SIG-M5 (cell line): ENCODE results near the gene HSF4.

Experiments used
- DNase-seq: peaks from one replicate; lab custom pipeline; 2025; lab: John Stamatoyannopoulos, UW

HSF4 gene

DNA sequence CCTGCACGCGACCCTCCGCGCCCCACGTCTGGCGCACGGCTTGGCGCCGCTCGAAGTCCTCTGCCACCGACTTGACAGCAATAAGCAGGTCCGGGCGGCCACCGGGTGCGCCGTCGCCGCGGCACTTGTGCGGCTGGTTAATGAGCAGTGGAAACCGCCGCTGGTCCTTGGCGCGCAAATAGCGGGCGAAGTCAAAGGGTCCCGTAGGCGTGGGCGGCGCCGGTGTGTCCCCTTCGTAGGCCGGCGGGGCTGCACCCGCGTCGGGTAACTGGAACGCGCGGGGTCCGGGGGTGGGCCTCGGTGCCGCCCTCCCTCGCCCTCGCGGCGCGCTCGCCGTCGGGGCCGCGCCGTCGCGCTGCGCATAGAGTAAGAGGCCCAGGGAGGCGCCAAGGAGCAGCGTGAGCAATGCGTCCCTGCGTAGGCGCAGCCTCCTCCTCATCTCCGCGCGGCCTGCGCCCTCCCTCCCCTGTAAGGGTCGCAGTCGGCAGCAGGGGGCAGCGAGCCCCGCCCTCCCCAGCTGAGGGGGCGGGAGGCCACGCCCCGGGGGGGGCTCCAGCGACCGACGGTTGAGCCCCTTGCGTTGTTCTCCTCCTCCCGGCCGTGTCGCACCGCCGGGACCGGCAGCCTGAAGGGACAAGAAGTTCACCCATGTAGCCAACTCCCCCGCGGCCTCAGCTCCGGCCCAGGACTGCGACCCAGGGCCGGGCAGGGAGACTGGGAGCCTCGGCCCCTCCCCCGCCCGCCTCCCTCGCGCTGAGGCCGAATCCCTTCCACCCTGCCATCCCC, 14.3 kb upstream of the HSF4 start:
- DNase-seq: no peak

- no peak for DNase-seq
These were observed 13.6 kb upstream of the HSF4 start, which contains the start of gene B3GNT9 for GRCh38 chr16:67150833-67151396. Gene B3GNT9, minus strand, starts transcription at chr16:67150998. Its CDS starts 513 bp downstream, at chr16:67150485.

GRCh38 chr16:67151431-67152097, 13.0 kb upstream of the HSF4 start:
- DNase-seq: no peak

DNA sequence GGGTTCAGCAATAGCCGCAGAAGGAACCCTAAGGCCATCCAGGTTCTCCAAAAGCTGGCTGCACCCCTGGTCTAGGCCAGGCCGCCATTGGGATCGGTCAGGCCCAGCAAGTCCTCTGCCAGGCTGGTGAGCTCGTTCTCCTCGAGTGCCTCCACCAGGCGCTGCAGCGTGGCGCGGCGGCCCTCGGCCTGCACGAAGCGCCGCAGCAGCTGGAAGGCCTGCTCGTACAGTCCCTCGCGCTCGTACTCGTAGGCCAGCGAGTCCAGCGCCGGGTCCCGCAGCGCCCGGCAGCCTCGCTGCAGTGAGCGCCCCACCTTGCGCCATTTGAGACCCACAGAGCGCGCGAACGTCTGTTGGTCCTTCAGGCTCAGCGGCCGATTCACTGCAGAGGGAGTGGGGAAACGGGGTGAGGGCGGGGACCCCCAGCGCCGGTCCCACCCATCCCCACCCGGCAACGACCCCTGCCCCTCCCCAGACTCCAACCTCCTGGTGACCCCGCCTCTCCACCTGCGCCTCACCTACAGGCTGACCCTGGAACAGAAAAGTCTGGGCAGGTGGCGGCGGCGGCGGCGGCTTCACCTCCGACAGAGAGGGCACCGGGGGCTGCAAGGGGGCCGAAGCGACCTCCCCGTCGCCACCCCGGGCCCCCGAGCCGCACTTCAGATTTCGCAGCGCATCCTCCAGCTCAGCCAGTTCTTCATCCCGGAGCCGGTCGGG, 9.8 kb upstream of the HSF4 start:
- DNase-seq: no peak

DNA sequence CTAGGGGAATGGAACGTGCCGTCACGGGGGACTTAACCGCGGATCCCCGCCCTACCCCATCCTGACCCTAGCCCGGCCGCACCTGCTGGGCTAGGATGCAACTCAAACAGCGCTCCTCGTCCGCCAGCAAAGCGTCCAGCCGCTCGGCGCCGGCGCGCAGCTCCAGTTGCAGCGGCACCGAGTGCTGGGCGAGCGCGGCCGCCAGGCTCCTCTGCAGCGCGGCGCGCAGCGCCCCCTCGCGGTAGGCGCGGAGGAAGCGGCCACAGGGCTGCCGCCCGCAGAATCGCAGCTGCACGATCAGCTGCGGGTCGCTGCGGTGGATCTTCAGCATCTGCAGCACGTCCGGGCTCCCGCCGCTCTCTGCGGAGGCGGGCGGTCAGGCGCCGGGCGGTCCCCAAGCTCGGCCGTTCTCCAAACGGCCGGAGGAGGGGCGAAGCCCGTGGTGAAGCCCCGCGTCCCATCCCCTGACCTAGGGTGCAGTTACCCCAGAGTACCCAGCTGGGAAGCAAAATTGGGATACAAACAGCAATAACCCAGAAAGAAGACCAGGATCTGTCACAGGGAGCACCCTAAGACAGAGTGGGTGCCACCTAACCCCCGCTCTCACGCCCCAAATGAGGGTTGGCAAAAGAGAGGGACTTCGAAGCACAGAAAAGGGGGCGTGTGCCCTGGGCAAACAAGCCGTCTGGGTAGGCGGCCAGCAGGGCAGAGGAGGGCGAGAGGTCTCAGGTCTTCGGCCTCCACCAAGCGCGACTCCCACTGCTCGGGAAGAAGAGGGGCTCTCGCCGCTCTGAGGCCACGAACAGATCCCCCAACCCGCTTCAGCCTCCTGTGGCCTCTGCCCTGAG, 9.0 kb upstream of the HSF4 start:
- no peak for DNase-seq

GRCh38 chr16:67156143-67156844, 8.3 kb upstream of the HSF4 start:
- DNase-seq: no peak

DNA sequence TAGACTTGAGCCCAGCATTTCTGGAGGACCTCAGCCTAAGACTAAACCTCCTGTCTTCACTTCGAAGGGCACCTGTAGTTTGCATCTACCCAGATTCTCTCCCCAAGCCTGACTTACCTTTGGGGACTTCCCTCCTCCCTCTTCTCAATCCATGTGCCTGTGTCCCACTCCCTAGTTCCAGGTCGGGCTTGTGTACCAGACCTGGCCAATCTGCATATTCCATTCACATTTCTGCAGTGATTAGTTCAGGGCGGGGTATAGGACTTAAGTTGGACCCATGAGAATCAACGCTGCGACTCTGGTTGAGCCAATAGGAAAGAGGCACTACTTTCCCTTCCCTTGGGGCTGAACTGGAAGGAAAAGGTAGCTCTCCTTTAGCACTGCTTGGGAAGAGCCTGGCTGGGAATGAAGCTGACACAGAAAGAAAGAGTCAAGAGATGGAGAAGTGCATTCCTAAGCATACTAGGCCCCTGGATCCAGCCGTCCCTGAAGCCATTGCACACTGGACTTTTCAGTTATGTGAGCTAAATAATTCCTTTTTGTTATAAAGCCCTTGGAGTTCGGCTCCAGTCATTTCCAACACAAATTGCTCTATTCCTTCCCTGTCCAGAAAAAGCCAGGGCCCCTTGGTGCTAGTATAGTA, 7.3 kb upstream of the HSF4 start:
- no peak for DNase-seq

DNA sequence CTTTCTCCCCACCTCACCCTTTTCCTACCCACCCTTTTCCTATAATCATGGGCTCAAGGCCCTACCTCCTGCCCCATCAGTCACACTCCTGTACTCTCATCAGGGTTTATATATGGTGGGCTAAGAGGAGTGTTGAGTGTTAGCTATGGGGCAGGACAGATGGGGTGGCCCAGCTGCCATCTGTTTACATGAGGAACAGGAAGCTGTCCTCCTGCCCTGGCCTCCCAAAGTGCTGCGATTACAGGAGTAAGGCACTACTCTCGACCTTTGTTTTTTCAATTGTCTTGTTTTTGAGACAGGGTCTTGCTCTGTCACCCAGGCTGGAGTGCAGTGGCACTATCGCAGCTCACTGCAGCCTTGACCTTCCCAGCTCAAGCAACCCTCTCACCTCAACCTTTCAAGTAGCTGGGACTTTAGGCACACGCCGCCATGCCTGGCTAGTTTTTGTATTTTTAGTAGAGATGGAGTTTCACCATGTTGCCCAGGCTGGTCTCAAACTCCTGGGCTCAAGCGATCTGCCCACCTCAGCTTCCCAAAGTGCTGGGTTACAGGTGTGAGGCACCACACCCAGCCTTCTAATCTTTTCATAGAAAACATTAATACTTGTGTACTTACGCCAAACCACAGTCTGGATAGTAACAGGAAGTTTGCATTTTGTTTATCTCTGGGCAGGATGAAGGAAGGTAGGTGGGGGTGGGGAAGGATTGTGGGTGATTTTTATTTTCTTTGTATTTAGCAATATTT, 6.5 kb upstream of the HSF4 start:
- DNase-seq: no peak

DNA sequence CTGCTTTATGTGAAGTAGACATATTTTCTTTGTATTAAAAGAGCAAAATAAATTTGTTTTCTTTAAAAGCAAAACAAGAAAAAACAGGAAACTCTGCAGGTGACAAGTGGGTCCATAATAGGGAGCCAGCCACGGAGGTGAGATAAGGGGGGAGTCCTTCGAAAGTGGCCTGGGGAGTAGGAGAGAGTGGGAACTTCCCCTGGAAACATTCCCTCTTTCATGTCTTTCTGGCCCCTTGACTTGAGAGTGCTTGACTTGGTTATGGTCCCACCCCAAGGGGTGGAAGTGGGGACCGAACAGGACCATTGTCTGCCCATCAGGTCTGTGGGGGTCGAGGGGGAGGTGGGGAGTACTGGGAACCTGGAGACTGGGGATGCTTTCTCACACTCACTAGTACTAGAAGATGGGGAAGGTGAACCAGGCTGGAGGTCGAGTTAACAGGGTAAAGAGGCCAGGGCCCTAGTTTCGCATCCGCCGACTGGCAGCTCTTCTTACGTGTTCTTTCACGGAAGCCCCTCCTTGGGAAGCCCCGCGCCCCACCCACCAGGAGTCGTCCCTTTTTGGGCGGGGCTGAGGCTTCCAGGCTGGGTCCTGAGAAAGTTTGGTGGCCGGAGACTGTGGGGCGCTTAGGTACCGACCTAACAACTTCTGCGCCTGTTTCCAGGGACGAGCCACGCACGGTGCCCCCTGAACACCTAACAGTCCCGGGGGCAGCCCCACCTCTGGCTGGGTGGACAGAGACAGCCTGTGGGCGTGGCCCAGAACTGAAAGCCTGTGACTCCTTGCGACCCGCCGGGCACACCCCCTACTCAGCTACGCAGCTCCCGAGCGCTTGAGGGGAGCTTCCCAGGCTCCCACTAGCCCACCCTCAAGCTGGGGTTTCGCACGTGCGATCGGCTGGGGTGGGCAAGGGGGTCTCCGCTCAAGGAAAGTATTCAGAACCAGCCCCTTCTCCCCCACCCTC, 5.6 kb upstream of the HSF4 start:
- no peak for DNase-seq

- no peak for DNase-seq
These were observed 2.9 kb upstream of the HSF4 start for GRCh38 chr16:67161595-67162058.

GRCh38 chr16:67162506-67163163, 1.9 kb upstream of the HSF4 start:
- DNase-seq: no peak

GRCh38 chr16:67163164-67163998, 1.2 kb upstream of the HSF4 start:
- no peak for DNase-seq

GRCh38 chr16:67163999-67164558, 466 bp upstream of the HSF4 start:
- no peak for DNase-seq

DNA sequence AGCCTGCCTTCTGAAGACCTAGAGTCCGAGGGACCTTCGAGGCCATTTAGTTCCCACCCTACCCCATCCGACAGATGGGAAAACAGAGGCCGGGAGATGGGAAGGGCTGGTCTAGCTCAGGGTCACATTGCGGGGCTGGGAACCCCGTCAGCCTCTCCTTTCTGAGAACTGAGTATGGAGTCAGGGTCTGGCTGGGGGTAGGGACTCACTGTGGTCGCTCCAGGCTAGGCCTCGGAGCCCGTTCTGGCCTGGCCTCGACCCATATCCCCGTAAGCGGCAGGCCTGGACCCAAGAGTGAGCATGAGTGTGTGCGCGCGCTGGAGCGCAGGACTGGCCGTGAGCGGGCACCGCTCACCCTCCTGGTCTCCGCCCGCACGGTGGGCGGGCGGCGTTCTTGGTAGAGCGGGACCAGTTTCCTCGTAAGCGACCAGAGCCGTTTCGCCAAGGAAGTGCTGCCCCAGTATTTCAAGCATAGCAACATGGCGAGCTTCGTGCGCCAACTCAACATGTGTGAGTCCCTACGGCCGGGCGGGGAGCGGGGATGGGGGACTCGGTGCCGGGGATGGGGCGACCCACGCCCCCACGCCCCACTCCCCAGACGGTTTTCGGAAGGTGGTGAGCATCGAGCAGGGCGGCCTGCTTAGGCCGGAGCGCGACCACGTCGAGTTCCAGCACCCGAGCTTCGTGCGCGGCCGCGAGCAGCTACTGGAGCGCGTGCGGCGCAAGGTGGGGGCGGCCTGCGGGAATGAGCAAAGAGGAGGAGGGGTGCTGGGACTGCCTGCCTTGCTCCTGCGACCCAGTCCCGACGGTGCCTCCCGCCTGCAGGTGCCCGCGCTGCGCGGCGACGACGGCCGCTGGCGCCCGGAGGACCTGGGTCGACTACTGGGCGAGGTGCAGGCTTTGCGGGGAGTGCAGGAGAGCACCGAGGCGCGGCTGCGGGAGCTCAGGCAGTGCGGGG, 855 bp downstream of the HSF4 start:
- DNase-seq: no peak

- no peak for DNase-seq
These were observed 1.6 kb downstream of the HSF4 start for GRCh38 chr16:67166110-67166547.
